GM10266 (cell line): ENCODE measurements around the gene IL31RA.

Source experiments
- DNase-seq: peaks from one replicate; pipeline ENCODE4 v3.0.0; 2012; ENCODE audit errors: extremely low spot score
- CTCF ChIP-seq: IDR thresholded peaks from 2 replicates; pipeline ENCODE4 v1.5.1; 2012; ENCODE audit warnings: mild to moderate bottlenecking, low read depth; ENCODE audit not compliant: control insufficient read depth, insufficient read depth; ENCODE audit errors: missing control alignments

Gene IL31RA

GRCh38 chr5:55852503-55852902, 1.3 kb downstream of the IL31RA start:
- TF ChIP-seq CTCF, result no peak
- DNase-seq, result no peak

GRCh38 chr5:55853041-55853670, 2.0 kb downstream of the IL31RA start:
- DNase-seq, result no peak
- TF ChIP-seq CTCF, result no peak

DNA sequence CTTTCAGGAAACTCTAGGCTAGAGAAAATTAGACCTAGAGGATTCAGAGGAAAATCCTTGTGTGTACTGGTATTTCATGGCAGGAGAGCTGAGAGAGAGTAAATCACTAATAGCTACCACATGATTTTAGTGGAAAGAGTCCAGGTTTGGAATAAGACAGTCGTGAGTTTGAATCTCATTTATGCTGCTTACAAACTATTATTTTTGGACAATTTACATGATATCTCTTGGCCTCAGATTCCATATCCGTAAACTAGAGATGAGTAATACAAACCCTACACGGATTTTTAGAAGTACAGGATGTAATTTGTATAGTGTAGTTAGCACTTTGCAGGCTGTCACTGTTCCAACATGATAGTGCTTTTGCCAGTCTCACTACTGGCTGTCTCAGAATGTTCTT, 2.7 kb downstream of the IL31RA start:
- no peak for TF ChIP-seq CTCF
- no peak for DNase-seq

DNA sequence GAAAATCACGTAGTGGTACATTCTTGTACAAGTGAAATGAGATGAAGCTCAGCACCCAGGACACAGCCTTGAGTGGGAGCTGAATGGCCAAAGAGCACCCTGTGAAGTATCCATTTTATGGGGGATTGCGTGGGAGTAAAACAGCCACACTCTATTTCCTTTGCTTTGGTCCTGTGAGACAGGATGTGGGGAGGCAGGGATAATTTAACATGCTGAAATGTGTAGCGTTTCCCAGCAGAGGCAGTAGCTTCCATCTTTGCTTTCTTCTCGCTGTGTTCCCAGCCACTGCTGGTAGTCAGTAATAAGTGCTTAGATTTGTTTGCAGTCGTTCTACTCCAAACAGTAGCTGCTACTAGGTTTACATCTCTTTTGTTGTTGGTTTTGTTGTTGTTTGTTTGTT, 4.4 kb downstream of the IL31RA start:
- TF ChIP-seq CTCF, result no peak
- no peak for DNase-seq

DNA sequence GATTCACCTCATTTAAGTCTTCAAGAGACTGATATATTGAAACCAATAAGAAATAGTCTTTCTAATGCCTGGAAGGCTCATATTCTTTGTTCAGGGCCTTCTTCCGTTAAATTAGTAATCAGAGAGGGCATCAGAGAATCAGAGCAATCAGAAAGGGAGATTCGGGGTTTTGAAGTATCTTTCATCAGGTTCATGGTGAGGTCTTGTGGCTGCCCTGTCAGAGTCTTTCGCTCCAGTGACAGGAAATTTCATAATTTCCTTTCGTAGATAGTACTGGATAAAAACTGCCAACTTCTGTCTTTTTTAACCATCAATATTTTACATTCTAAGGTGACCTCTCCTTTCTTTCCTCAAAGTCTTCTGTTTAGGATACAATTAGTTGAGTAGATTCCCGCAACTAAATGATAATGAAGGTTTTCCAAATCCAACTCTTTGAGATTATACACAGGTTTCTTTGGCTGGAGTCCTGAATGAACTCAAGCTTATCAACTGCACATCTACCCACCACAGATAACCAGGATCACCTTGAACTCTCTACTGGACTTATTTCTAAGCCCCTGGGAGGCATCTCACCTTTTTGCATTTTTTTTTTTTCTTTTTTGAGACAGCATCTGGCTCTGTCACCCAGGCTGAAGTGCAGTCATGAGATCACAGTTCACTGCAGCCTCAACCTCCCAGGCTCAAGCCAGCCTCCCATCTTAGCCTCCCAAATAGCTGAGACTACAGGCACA, 5.5 kb downstream of the IL31RA start:
- no peak for DNase-seq
- no peak for TF ChIP-seq CTCF

DNA sequence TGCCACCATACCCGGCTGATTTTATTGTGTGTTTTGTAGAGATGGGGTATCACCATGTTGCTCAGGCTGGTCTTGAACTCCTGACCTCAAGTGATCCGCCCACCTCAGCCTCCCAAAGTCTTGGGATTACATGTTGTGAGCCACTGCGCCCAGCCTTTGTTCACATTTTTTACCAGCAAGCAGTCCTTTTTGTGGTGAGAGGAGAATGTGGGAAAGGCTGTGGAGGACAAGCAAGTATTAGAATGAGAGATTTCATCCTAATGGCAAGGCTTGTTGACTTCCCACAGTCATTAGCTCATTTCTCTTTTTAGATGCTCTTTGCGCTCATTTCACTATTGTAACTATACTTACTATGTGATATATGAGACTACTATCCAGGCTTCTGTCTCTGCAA, 6.1 kb downstream of the IL31RA start:
- TF ChIP-seq CTCF, result no peak
- DNase-seq, result no peak

DNA sequence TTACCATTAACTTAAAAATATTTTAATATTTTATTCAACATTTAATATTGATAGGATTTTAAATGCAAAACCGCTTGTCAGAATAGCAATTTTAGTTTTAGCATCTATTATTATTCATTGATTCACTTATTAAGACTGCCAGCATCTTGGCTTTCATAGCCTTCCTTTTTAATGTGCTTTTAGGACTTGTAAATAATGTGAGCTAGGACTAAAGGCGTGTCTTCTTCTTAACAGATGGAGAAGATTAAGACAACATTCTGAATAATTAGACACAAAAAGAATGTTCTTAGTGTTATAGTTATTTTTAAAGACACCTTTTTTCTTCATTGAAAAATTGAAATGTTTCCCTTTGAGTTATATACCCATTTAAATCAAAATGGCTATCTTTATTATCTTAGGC, 6.9 kb downstream of the IL31RA start:
- no peak for DNase-seq
- no peak for TF ChIP-seq CTCF
